ENCODE measurements around the gene CHD9NB.

The CHD9NB gene

DNA sequence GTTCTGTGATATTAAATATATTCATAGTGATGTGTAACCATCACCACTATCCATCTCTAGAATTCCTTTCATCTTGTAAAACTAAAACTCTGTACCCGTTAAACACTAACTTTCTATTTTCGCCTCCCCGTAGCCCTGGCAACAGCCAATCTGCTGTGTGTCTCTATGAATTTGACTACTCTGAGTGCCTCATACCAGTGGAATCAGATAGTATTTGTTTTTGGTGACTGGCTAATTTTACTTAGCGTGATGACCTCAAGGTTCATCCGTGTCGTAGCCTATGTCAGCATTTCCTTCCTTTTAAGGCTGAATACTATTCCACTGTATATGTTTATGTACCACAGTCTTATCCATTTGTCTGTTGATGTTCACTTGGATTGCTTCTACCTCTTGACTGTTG lies 20.3 kb upstream of the CHD9NB start:
- Histone ChIP-seq H3K4me2 (peak overlapping the region; percentile 86), H3K27ac (peak overlapping the region; percentile 51; the same call in 1 of the 2 replicates), H3K9me3 (peaks cover 31% of the 10 kb centered on the region), H3K4me1 (peaks cover 67% of the 10 kb centered on the region), H3K9ac (no peak overlapping the region), H3K36me3 (peaks cover 42% of the 10 kb centered on the region), H3K27me3 (no peaks in the 10 kb centered on the region), H4K20me1 (no peaks in the 10 kb centered on the region), H3K4me3 (no peak overlapping the region)
- TF ChIP-seq Cebpa-rat (IDR thresholded peaks at IDR 0.05), result no peak

DNA sequence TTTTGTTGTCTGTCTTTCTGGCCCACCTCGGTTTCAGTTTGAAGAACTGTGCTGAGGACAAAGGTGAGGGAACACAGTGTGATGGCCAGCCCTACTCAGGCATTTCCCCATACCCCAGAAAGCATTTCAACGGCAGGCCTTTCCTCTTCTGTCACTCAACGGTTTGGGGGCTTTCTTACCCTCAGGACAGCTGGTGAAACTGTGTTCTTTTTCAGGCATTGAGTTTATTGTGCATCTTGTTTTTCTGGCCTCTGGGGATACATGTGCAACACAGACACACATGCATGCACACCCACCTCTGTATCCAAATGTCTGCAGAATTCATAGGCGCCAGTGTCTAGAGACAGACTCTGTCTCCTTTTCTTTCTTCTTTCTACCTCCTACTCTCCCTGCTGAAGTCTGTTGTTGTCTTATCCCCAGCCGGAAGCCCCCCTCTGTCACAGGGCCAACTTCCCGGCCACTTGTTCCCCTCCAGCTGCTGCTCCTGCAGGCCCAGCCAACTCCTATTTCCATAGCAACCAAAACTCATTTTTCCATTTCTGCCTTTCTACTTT lies 19.1 kb upstream of the CHD9NB start:
- no peaks in the 10 kb centered on the region for H4K20me1 ChIP-seq
- H3K4me1 ChIP-seq, result peaks cover 63% of the 10 kb centered on the region
- peak overlapping the region; percentile 86 for H3K4me2 ChIP-seq
- H3K27ac ChIP-seq, result peak overlapping the region; percentile 88
- no peak for TF ChIP-seq Cebpa-rat (IDR thresholded peaks at IDR 0.05)
- H3K27me3 ChIP-seq, result no peaks in the 10 kb centered on the region
- peak overlapping the region; percentile 60 for H3K4me3 ChIP-seq
- peak overlapping the region; percentile 76 for H3K9ac ChIP-seq
- H3K9me3 ChIP-seq, result peaks cover 31% of the 10 kb centered on the region
- H3K36me3 ChIP-seq, result peaks cover 49% of the 10 kb centered on the region

DNA sequence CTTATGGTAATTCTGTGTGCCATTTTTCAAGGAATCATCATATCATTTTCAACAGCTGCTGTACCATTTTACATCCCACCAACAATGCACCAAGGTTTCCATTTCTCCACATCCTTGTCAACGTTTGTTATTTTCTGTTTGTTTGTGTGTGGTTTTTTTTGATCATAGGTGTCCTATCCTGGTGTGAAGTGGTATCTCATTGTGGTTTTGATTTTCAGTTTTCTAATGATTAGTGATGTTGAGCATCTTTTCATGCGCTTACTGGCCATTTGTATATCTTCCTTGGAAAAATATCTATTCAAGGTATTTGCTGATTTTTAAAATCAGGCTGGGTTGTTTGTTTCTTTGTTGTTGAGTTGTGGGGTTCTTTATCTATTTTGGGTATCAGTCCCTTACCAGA lies 17.1 kb upstream of the CHD9NB start:
- peak overlapping the region; percentile 86 for H3K4me2 ChIP-seq
- H3K27me3 ChIP-seq, result no peaks in the 10 kb centered on the region
- no peak overlapping the region for H3K4me3 ChIP-seq
- H3K9ac ChIP-seq, result no peak overlapping the region
- TF ChIP-seq Cebpa-rat (IDR thresholded peaks at IDR 0.05), result no peak
- H4K20me1 ChIP-seq, result peaks cover 15% of the 10 kb centered on the region
- H3K36me3 ChIP-seq, result peaks cover 42% of the 10 kb centered on the region
- H3K4me1 ChIP-seq, result peaks cover 73% of the 10 kb centered on the region
- peak overlapping the region; percentile 88 for H3K27ac ChIP-seq
- peaks cover 19% of the 10 kb centered on the region for H3K9me3 ChIP-seq

DNA sequence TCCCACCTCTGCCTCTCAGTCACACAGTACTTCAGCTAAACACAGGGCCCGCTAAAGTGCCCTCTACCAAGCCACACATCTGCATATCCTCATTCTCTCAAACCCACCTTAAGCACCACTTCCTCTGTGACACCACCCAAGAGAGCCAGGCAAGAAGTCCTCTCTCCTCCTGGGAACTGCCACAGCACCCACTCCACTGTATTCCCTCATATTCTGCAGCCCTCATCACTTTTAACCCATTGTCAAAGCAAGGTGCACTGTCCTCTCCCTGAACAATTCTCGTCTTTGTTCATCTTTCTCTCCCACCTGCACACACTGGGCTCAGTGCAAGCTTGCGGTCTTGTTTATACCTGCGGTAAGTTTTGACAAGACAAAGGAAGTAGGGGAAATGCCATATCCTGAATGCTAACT lies 15.7 kb upstream of the CHD9NB start:
- Histone ChIP-seq H4K20me1 (peaks cover 15% of the 10 kb centered on the region), H3K4me2 (peak overlapping the region; percentile 46), H3K27ac (no peak overlapping the region; the same call in 1 of the 2 replicates), H3K4me3 (no peak overlapping the region), H3K27me3 (no peaks in the 10 kb centered on the region), H3K9ac (no peak overlapping the region), H3K4me1 (peaks cover 83% of the 10 kb centered on the region), H3K36me3 (peaks cover 30% of the 10 kb centered on the region), H3K9me3 (peaks cover 5% of the 10 kb centered on the region; the same call in 1 of the 2 replicates)
- TF ChIP-seq Cebpa-rat (IDR thresholded peaks at IDR 0.05), result no peak

DNA sequence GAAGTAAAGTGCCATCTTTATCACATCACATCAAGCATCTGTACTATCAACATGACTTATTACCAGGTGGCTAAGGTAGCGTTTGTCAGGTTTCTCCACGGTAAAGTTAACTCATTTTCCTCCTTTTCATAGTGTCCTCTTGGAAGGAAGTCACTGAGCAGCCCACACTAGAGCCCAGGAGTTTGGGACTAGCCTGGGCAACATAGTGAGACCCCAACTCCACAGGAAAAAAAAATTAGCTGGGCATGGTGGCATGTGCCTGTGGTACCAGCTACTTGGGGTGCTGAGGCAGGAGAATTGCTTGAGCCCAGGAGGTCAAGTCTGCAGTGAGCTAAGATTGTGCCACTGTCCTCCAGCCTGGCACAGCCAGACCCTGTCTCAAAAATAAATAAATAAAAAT lies 15.0 kb upstream of the CHD9NB start:
- no peaks in the 10 kb centered on the region for H3K27me3 ChIP-seq
- peaks cover 29% of the 10 kb centered on the region for H3K36me3 ChIP-seq
- peaks cover 15% of the 10 kb centered on the region for H4K20me1 ChIP-seq
- H3K4me1 ChIP-seq, result peaks cover 83% of the 10 kb centered on the region
- H3K27ac ChIP-seq, result no peak overlapping the region
- peak overlapping the region; percentile 46; the same call in 1 of the 2 replicates for H3K4me2 ChIP-seq
- H3K4me3 ChIP-seq, result no peak overlapping the region
- no peak for TF ChIP-seq Cebpa-rat (IDR thresholded peaks at IDR 0.05)
- 0 out of 2 replicates have a peak overlapping the region, but pooled peaks have one; percentile 36 for H3K9ac ChIP-seq
- H3K9me3 ChIP-seq, result 0 out of 2 replicates have a peak, but pooled peaks cover 3% of the 10 kb centered on the region

DNA sequence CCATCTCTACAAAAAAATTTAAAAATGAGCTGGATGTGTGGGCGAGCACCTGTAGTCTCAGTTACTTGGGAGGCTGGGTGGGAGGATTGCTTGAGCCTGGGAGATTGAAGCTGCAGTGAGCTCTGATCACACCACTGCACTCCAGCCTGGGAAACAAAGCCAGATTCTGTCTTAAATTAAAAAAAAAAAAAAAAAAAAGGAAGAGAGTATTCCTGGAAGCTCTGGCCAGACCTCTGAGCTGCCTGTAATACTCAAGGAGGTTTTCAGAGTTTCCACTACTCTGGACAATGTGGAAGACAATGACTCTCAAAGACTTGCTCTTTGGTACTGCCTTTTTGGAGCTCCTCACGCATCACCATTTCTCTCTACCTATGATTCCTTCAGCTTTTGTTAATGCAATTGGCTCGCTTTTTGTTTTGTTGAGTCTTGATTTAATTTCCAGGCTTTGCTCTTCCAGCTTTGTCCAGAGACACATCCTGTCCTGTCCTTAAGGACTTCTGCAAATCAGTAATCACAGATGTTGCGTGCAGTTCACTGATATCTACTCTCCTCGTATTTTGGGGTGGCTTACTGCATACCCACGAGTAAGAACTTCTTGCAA lies 12.9 kb upstream of the CHD9NB start:
- H3K36me3 ChIP-seq, result peaks cover 35% of the 10 kb centered on the region
- H3K4me2 ChIP-seq, result peak overlapping the region; percentile 36
- H4K20me1 ChIP-seq, result peaks cover 32% of the 10 kb centered on the region
- H3K27me3 ChIP-seq, result no peaks in the 10 kb centered on the region
- H3K27ac ChIP-seq, result peak overlapping the region; percentile 40; the same call in 1 of the 2 replicates
- peak overlapping the region; percentile 12; the same call in 1 of the 2 replicates for H3K9ac ChIP-seq
- TF ChIP-seq Cebpa-rat (IDR thresholded peaks at IDR 0.05), result no peak
- H3K4me1 ChIP-seq, result peaks cover 83% of the 10 kb centered on the region
- no peak overlapping the region for H3K4me3 ChIP-seq
- H3K9me3 ChIP-seq, result 0 out of 2 replicates have a peak, but pooled peaks cover 3% of the 10 kb centered on the region

DNA sequence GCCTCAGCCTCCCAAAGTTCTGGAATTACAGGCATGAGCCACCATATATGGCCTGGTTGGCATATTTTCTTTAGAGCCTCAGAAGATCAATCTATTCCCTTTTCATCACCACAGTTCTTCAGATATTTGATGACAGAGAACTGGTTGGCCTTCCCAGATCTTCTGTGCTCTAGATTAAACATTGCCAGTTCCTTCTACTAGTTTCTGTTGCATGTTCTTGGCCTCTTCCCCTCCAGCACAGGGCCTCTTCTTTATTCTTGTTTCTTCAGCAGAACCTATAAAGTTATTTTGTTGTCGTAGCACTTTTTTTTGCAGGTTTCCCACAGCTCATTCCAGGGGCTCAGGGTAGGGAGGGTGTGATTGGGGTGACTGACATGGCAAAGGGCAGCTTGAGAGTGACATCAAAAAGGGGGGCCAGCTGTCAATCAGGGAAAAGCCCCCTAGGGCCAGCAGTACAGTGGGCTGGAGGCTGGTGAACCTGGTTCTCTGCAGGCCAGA lies 11.4 kb upstream of the CHD9NB start:
- no peak overlapping the region for H3K27ac ChIP-seq
- TF ChIP-seq Cebpa-rat (IDR thresholded peaks at IDR 0.05), result no peak
- H3K4me1 ChIP-seq, result peaks cover 74% of the 10 kb centered on the region
- H3K9me3 ChIP-seq, result 0 out of 2 replicates have a peak, but pooled peaks cover 2% of the 10 kb centered on the region
- peak overlapping the region; percentile 36 for H3K4me2 ChIP-seq
- peaks cover 32% of the 10 kb centered on the region for H4K20me1 ChIP-seq
- no peaks in the 10 kb centered on the region for H3K27me3 ChIP-seq
- H3K9ac ChIP-seq, result no peak overlapping the region
- peaks cover 35% of the 10 kb centered on the region for H3K36me3 ChIP-seq
- no peak overlapping the region for H3K4me3 ChIP-seq

DNA sequence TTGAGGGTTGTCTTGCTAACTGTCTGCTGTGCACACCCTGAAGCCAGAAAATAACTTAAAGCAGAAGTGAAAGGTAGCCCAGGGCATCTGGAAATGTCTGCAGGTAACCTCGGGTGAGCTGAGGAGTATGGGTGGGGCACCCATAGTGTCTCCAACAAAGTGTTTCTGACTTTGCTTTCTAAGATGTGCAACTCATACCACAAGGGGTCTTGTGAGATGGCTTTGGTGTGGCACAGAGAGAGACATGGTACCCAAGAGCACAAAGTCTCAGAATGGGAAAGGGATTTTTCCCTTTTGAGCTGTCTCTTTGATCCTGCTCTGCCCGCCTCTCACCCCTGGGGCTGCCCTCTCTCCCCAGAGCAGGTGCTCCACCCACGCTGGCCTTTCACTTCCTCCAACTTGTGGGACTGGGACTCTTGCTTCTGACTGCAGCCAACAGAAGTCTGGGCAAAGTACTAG lies 9.0 kb upstream of the CHD9NB start:
- H3K9ac ChIP-seq, result no peak overlapping the region

DNA sequence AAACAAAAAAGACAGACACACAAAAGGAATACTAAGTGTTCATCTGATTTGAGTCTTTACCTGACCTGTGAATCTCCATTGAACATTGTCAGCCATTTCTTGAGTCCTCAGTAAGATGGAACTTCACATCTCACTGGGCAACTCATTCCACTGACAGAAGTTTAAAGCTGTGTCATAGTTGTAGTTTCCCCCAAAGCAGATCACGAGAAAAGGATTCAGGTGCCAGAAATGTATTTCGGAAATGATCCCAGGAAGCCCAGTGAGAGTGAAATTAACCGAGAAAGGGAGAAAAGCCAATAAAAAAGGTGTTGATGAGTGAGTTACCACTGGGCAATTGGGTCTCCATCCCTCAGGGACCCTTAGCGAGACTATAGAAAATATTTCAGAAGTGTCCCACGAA lies 8.6 kb upstream of the CHD9NB start:
- peaks cover 86% of the 10 kb centered on the region for H3K4me1 ChIP-seq
- no peak overlapping the region for H3K9ac ChIP-seq
- peaks cover 38% of the 10 kb centered on the region for H4K20me1 ChIP-seq
- no peak for TF ChIP-seq Cebpa-rat (IDR thresholded peaks at IDR 0.05)
- H3K36me3 ChIP-seq, result peaks cover 17% of the 10 kb centered on the region
- H3K27me3 ChIP-seq, result no peaks in the 10 kb centered on the region
- H3K4me3 ChIP-seq, result no peak overlapping the region
- 0 out of 2 replicates have a peak overlapping the region, but pooled peaks have one; percentile 27 for H3K27ac ChIP-seq
- H3K9me3 ChIP-seq, result no peaks in the 10 kb centered on the region
- H3K4me2 ChIP-seq, result peak overlapping the region; percentile 70

More for the DNA sequence above, 9.0 kb upstream of the CHD9NB start:
- Histone ChIP-seq H3K36me3 (peaks cover 17% of the 10 kb centered on the region), H3K9me3 (no peaks in the 10 kb centered on the region), H3K27ac (peak overlapping the region; percentile 27; the same call in 1 of the 2 replicates), H3K4me1 (peaks cover 82% of the 10 kb centered on the region), H3K27me3 (no peaks in the 10 kb centered on the region), H3K4me2 (peak overlapping the region; percentile 70), H3K4me3 (no peak overlapping the region), H4K20me1 (peaks cover 39% of the 10 kb centered on the region)
- TF ChIP-seq Cebpa-rat (IDR thresholded peaks at IDR 0.05), result no peak

DNA sequence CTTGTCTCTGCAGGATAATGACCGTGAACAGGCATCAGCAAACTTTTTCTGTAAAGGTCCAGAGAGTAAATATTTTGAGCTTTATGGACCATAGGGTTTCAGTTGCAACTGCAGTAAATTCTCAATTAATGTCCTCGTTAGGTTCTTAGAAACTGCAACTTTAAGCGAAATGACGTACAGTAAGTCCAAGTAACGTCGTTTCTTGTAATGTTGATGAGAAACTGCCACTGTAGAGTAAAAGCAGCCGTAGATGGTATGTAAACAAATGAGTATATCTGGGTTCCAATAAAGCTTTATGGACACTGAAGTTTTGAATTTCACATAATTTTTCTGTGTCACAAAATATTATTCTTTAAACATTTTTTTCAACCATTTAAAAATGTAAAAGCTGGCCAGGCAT lies 7.0 kb upstream of the CHD9NB start:
- Histone ChIP-seq H3K9me3 (no peaks in the 10 kb centered on the region), H3K4me3 (no peak overlapping the region), H3K27ac (no peak overlapping the region), H3K4me1 (peaks cover 78% of the 10 kb centered on the region), H3K4me2 (no peak overlapping the region), H3K36me3 (peaks cover 13% of the 10 kb centered on the region; the same call in 1 of the 2 replicates), H4K20me1 (peaks cover 24% of the 10 kb centered on the region; the same call in 1 of the 2 replicates), H3K27me3 (no peaks in the 10 kb centered on the region), H3K9ac (no peak overlapping the region)
- no peak for TF ChIP-seq Cebpa-rat (IDR thresholded peaks at IDR 0.05)
